Immature natural killer cell (primary cell): ENCODE results near the gene CAPN2. TPM values are rescaled to one million over a fixed set of nuclear protein-coding genes. Genes with fewer than 3 reads are reported as not detected.

Experiments used
- DNase-seq, 3 donors: peaks; one replicate each; pipeline ENCODE4 v3.0.0; 2022; ENCODE audit warnings: mixed read lengths in 1 of 3
- H3K27ac Mint-ChIP-seq, 6 donors: one replicate each; pipeline ENCODE4 v1.8.0; 2020; ENCODE audit warnings: mixed read lengths in 6 of 6, mild to moderate bottlenecking in 5 of 6, inconsistent platforms in 4 of 6, moderate library complexity in 3 of 6
- H3K27me3 Mint-ChIP-seq, 3 donors: one replicate each; pipeline ENCODE4 v1.8.0; 2020 to 2021; ENCODE audit warnings: low read depth in 3 of 3, mild to moderate bottlenecking in 3 of 3, mixed read lengths in 3 of 3, moderate library complexity in 3 of 3, inconsistent platforms in 1 of 3
- H3K36me3 Mint-ChIP-seq, 3 donors: one replicate each; pipeline ENCODE4 v1.8.0; 2020; ENCODE audit warnings: mixed read lengths in 3 of 3, inconsistent platforms in 2 of 3, mild to moderate bottlenecking in 2 of 3
- H3K4me1 Mint-ChIP-seq, 2 donors: one replicate each; pipeline ENCODE4 v1.8.0; 2020; ENCODE audit warnings: inconsistent platforms in 2 of 2, mild to moderate bottlenecking in 2 of 2, mixed read lengths in 2 of 2, moderate library complexity in 1 of 2
- H3K4me3 Mint-ChIP-seq, 5 donors: one replicate each; pipeline ENCODE4 v1.8.0; 2020; ENCODE audit warnings: mild to moderate bottlenecking in 5 of 5, mixed read lengths in 5 of 5, inconsistent platforms in 3 of 5, moderate library complexity in 3 of 5
- H3K9me3 Mint-ChIP-seq, 6 donors: one replicate each; pipeline ENCODE4 v1.8.0; 2020; ENCODE audit warnings: mild to moderate bottlenecking in 6 of 6, mixed read lengths in 6 of 6, inconsistent platforms in 4 of 6, moderate library complexity in 3 of 6
- polyA plus RNA-seq, 3 donors: library from polyadenylated mRNA; unstranded; fragments of 300-500 nt; fragmentation: Illumina TruSeq; gene quantifications; one replicate each; pipeline ENCODE4 v1.2.3, GENCODE V29; 2021

CAPN2 gene
- polyA plus RNA-seq, 3 donors from 2014 or later = 126 to 232 (median 141) TPM

GRCh38 chr1:223683586-223684487 lies 28.5 kb upstream of the CAPN2 start:
- DNase-seq = peak; percentile 8 to 35 (median 30)
- no peaks in the 10 kb centered on the region for H3K36me3 Mint-ChIP-seq
- no peak overlapping the region for H3K27ac Mint-ChIP-seq
- peaks cover 0 to 22% (median 0%) of the 10 kb centered on the region in 3 donors for H3K27me3 Mint-ChIP-seq
- H3K4me3 Mint-ChIP-seq = no peak overlapping the region
- no peaks in the 10 kb centered on the region for H3K4me1 Mint-ChIP-seq
- H3K9me3 Mint-ChIP-seq = no peaks in the 10 kb centered on the region

GRCh38 chr1:223684488-223684792 lies 27.9 kb upstream of the CAPN2 start:
- Mint-ChIP-seq H3K36me3 (no peaks in the 10 kb centered on the region), H3K9me3 (no peaks in the 10 kb centered on the region), H3K4me1 (no peaks in the 10 kb centered on the region), H3K4me3 (no peak overlapping the region), H3K27me3 (peaks cover 0 to 22% (median 0%) of the 10 kb centered on the region in 3 donors), H3K27ac (no peak overlapping the region)
- DNase-seq = no peak

- H3K9me3 Mint-ChIP-seq = no peaks in the 10 kb centered on the region
- H3K36me3 Mint-ChIP-seq = no peaks in the 10 kb centered on the region
- H3K4me3 Mint-ChIP-seq = no peak overlapping the region
- DNase-seq = no peak
- H3K27me3 Mint-ChIP-seq = peaks cover 0 to 9% (median 1%) of the 10 kb centered on the region in 3 donors
- no peak overlapping the region for H3K27ac Mint-ChIP-seq
- no peaks in the 10 kb centered on the region for H3K4me1 Mint-ChIP-seq
Observed at GRCh38 chr1:223691121-223691520, 21.2 kb upstream of the CAPN2 start.

GRCh38 chr1:223695014-223695548 lies 17.3 kb upstream of the CAPN2 start:
- H3K36me3 Mint-ChIP-seq = no peaks in the 10 kb centered on the region
- H3K4me1 Mint-ChIP-seq = peaks cover 5 to 6% of the 10 kb centered on the region in 2 donors
- DNase-seq = no peak
- H3K27ac Mint-ChIP-seq = no peak overlapping the region
- no peaks in the 10 kb centered on the region for H3K9me3 Mint-ChIP-seq
- H3K27me3 Mint-ChIP-seq = peaks cover 0 to 3% (median 0%) of the 10 kb centered on the region in 3 donors
- H3K4me3 Mint-ChIP-seq = no peak overlapping the region

- DNase-seq = no peak
- Mint-ChIP-seq H3K36me3 (no peaks in the 10 kb centered on the region), H3K27ac (no peak overlapping the region), H3K27me3 (peaks cover 0 to 3% (median 0%) of the 10 kb centered on the region in 3 donors), H3K4me3 (no peak overlapping the region), H3K4me1 (peaks cover 5 to 6% of the 10 kb centered on the region in 2 donors), H3K9me3 (no peaks in the 10 kb centered on the region)
Observed at GRCh38 chr1:223695941-223696340, 16.4 kb upstream of the CAPN2 start.

- no peak overlapping the region for H3K27ac Mint-ChIP-seq
Observed at GRCh38 chr1:223700388-223700918, 11.9 kb upstream of the CAPN2 start.

GRCh38 chr1:223700942-223701637 lies 11.2 kb upstream of the CAPN2 start:
- Mint-ChIP-seq H3K36me3 (no peaks in the 10 kb centered on the region), H3K27ac (no peak overlapping the region), H3K27me3 (peaks cover 0 to 2% (median 0%) of the 10 kb centered on the region in 3 donors), H3K9me3 (no peaks in the 10 kb centered on the region), H3K4me1 (peaks cover 14 to 20% of the 10 kb centered on the region in 2 donors), H3K4me3 (no peak overlapping the region)
- DNase-seq = no peak

More at GRCh38 chr1:223700388-223700918, 11.9 kb upstream of the CAPN2 start:
- no peaks in the 10 kb centered on the region for H3K36me3 Mint-ChIP-seq
- H3K27me3 Mint-ChIP-seq = peaks cover 0 to 2% (median 0%) of the 10 kb centered on the region in 3 donors
- no peak for DNase-seq
- H3K4me3 Mint-ChIP-seq = no peak overlapping the region
- H3K9me3 Mint-ChIP-seq = no peaks in the 10 kb centered on the region
- peaks cover 14 to 19% of the 10 kb centered on the region in 2 donors for H3K4me1 Mint-ChIP-seq

GRCh38 chr1:223702735-223703667 lies 9.3 kb upstream of the CAPN2 start:
- Mint-ChIP-seq H3K27ac (peak overlapping the region in 2 of 6 donors; percentile 42 to 57), H3K27me3 (peaks cover 0 to 2% (median 0%) of the 10 kb centered on the region in 3 donors), H3K4me1 (peaks cover 12 to 19% of the 10 kb centered on the region in 2 donors), H3K9me3 (no peaks in the 10 kb centered on the region), H3K4me3 (no peak overlapping the region), H3K36me3 (no peaks in the 10 kb centered on the region)
- no peak for DNase-seq

- no peak overlapping the region for H3K27ac Mint-ChIP-seq
- no peak for DNase-seq
- H3K4me1 Mint-ChIP-seq = peaks cover 9 to 14% of the 10 kb centered on the region in 2 donors
- no peak overlapping the region for H3K4me3 Mint-ChIP-seq
- H3K9me3 Mint-ChIP-seq = no peaks in the 10 kb centered on the region
- H3K36me3 Mint-ChIP-seq = no peaks in the 10 kb centered on the region
- peaks cover 0 to 2% (median 0%) of the 10 kb centered on the region in 3 donors for H3K27me3 Mint-ChIP-seq
Observed at GRCh38 chr1:223703668-223704013, 8.7 kb upstream of the CAPN2 start.

- H3K27ac Mint-ChIP-seq = peak overlapping the region in 4 of 6 donors; percentile 18 to 69 (median 52)
- H3K27me3 Mint-ChIP-seq = no peaks in the 10 kb centered on the region
- H3K36me3 Mint-ChIP-seq = no peaks in the 10 kb centered on the region
- peaks cover 9 to 14% of the 10 kb centered on the region in 2 donors for H3K4me1 Mint-ChIP-seq
- DNase-seq = no peak
- H3K4me3 Mint-ChIP-seq = peak overlapping the region in 1 of 5 donors; percentile 7
- no peaks in the 10 kb centered on the region for H3K9me3 Mint-ChIP-seq
Observed at GRCh38 chr1:223704921-223705878, 7.1 kb upstream of the CAPN2 start.

GRCh38 chr1:223706077-223706973 lies 6.0 kb upstream of the CAPN2 start:
- Mint-ChIP-seq H3K27ac (peak overlapping the region in 1 of 6 donors; percentile 34), H3K4me1 (peaks cover 15 to 20% of the 10 kb centered on the region in 2 donors), H3K36me3 (no peaks in the 10 kb centered on the region), H3K27me3 (no peaks in the 10 kb centered on the region), H3K9me3 (no peaks in the 10 kb centered on the region), H3K4me3 (no peak overlapping the region)
- no peak for DNase-seq
